ENCODE measurements around the gene LAD1.

Gene LAD1

DNA sequence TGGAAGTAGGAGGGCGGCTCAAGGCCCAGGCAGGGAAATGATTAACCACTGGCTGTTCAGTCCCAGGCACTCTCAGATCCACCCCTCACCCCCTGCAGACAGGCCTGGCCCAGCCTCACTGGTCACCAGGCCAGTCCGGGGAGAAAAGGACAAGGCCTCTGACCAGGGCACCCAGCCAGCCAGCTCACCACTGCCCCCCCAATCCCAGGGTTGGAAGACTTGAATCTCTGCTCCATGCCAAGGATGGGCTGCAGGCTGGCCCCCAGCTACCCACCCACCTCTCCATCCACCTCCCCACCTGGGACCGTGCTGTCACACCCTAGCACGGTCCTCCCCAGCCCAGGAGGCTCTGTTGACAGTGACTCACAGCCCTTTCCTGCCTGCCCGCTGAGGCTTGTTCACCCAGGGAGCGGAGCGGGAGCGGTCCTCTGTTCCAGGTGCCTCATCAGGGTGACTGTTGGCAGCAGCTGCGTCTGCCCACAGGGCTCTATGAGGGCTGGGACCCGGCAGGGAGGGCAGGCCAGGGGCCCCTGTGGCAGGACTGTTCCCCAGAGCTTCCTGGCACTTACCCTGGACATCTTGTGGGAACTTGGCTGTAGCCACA, 2.2 kb downstream of the LAD1 start:
- ChIA-PET CTCF (interaction anchor here (0.6 to 1.0 kb wide), 2 partner anchors 11 to 229 kb away, joined by 3 to 5 read pairs; no protein-coding TSS in a partner anchor), POLR2A (no interaction called here)
- TF ChIP-seq LEF1 (IDR thresholded peaks at IDR 0.05; ENCODE audit: borderline replicate concordance), result no peak
- no peak for TF ChIP-seq HDGF (IDR thresholded peaks at IDR 0.05; ENCODE audit: borderline replicate concordance)
- TF ChIP-seq SP1 (IDR thresholded peaks at IDR 0.05), result no peak
- TF ChIP-seq, protein P1, sequence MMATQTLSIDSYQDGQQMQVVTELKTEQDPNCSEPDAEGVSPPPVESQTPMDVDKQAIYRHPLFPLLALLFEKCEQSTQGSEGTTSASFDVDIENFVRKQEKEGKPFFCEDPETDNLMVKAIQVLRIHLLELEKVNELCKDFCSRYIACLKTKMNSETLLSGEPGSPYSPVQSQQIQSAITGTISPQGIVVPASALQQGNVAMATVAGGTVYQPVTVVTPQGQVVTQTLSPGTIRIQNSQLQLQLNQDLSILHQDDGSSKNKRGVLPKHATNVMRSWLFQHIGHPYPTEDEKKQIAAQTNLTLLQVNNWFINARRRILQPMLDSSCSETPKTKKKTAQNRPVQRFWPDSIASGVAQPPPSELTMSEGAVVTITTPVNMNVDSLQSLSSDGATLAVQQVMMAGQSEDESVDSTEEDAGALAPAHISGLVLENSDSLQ (IDR thresholded peaks at IDR 0.05), result no peak
- TF ChIP-seq ZNF384 (IDR thresholded peaks at IDR 0.05), result no peak
- no peak for TF ChIP-seq ELF4 (IDR thresholded peaks at IDR 0.05)
- TF ChIP-seq SUZ12 (IDR thresholded peaks at IDR 0.05), result no peak
- no peak for TF ChIP-seq CTBP1 (IDR thresholded peaks at IDR 0.05; ENCODE audit: borderline replicate concordance)
- TF ChIP-seq FOXM1 (IDR thresholded peaks at IDR 0.05; ENCODE audit: borderline replicate concordance), result no peak
- no peak for TF ChIP-seq ARNT (IDR thresholded peaks at IDR 0.05)
- no peak for TF ChIP-seq BHLHE40 (IDR thresholded peaks at IDR 0.05; ENCODE audit: borderline replicate concordance)
- TF ChIP-seq TARDBP (IDR thresholded peaks at IDR 0.05), result no peak
- no peak for TF ChIP-seq FOXA1 (IDR thresholded peaks at IDR 0.05)
- DNase-seq (ENCODE audit: extremely low spot score), result no peak

DNA sequence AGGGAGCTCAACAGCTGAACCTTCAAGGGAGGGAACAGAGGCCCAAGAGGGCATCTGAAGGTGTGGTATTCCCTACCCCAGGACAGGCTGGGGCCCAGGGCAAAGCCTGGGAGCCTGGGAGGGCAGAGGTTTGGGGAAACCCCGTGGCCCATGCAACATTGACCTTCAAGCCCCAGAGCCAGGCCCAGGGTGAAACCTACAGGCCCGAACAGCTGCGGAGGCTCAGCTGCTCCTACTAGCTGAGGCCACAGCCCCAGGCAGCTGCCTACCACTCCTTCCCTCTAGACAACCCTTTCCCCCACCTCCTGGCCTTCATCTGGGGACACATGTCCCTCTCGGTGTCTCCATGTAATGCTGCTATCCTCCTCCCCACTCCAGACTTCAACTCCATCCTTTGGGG, 3.2 kb downstream of the LAD1 start:
- DNase-seq (ENCODE audit: extremely low spot score), result no peak
- ChIA-PET POLR2A (no interaction called here), CTCF (interaction anchor here (1.0 to 1.2 kb wide), 3 partner anchors 10 to 19 kb away, joined by 3 to 5 read pairs (median 5); no protein-coding TSS in a partner anchor)
- TF ChIP-seq SP1 (IDR thresholded peaks at IDR 0.05), result no peak
- no peak for TF ChIP-seq SUZ12 (IDR thresholded peaks at IDR 0.05)
- TF ChIP-seq CTBP1 (IDR thresholded peaks at IDR 0.05; ENCODE audit: borderline replicate concordance), result no peak
- TF ChIP-seq, protein P1 (IDR thresholded peaks at IDR 0.05), result no peak
- no peak for TF ChIP-seq NFRKB (IDR thresholded peaks at IDR 0.05)
- no peak for TF ChIP-seq BHLHE40 (IDR thresholded peaks at IDR 0.05; ENCODE audit: borderline replicate concordance)
- TF ChIP-seq ELF4 (IDR thresholded peaks at IDR 0.05), result no peak
- no peak for TF ChIP-seq ARNT (IDR thresholded peaks at IDR 0.05)
- no peak for TF ChIP-seq L3MBTL2 (conservative IDR thresholded peaks at IDR 0.05)
- no peak for TF ChIP-seq ZNF384 (IDR thresholded peaks at IDR 0.05)
- TF ChIP-seq FOXK2 (IDR thresholded peaks at IDR 0.05), result no peak
- TF ChIP-seq TARDBP (IDR thresholded peaks at IDR 0.05), result no peak
- TF ChIP-seq HDGF (IDR thresholded peaks at IDR 0.05; ENCODE audit: borderline replicate concordance), result no peak
- TF ChIP-seq FOXM1 (IDR thresholded peaks at IDR 0.05; ENCODE audit: borderline replicate concordance), result no peak
- no peak for TF ChIP-seq LEF1 (IDR thresholded peaks at IDR 0.05; ENCODE audit: borderline replicate concordance)

DNA sequence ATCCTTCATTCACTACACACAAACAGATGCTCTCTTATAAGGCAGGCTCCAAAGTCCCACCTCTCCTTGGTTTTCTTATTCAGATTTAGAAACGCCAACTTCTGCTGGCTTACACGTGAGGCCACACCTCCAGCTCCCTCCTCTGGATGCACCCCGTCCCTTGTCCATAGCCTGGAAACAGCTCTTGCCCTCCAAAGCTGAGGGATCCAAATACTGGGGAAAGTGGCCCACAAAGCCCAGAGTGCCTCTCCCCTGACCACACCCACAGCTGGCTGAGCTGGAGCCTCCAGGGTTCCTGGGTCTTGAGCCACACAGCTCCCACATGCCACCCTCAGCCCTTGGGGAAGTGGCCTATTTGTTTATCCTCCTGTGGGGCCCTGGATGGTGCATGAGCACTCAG, 4.5 kb downstream of the LAD1 start:
- CTCF ChIA-PET, result interaction anchor here (0.8 kb wide), 1 partner anchor 41 kb away, joined by 4 read pairs; no protein-coding TSS in a partner anchor
- no peak for DNase-seq (ENCODE audit: extremely low spot score)
- POLR2A ChIA-PET, result no interaction called here
- TF ChIP-seq L3MBTL2 (conservative IDR thresholded peaks at IDR 0.05) (no peak), TARDBP (IDR thresholded peaks at IDR 0.05) (no peak), FOXK2 (IDR thresholded peaks at IDR 0.05) (no peak)

DNA sequence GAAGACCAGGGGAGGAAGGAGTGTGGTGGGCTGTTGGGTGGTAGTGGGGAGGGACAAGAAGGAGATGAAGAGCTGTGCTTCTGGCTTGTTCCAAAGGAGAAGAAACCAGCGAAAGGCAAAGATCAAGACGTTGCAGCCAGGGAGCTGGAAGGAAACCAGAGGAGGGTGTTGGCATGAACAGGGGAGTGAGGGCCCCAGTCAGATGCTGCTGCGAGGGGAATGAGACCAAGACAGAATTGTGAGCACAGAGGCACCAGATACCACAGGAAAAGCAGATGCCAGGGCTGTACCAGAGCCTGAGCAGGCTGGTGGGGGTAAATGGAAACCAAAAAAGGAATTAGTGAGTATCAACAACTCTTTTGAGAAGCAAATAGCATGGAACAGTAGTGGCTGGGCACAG, 6.0 kb downstream of the LAD1 start:
- no peak for DNase-seq (ENCODE audit: extremely low spot score)
- CTCF ChIA-PET, result interaction anchor here (0.6 to 1.2 kb wide), 4 partner anchors 14 to 313 kb away, joined by 3 to 5 read pairs (median 4); no protein-coding TSS in a partner anchor
- TF ChIP-seq FOXM1 (IDR thresholded peaks at IDR 0.05; ENCODE audit: borderline replicate concordance), result no peak
- no peak for TF ChIP-seq ZNF384 (IDR thresholded peaks at IDR 0.05)
- TF ChIP-seq L3MBTL2 (conservative IDR thresholded peaks at IDR 0.05), result no peak
- TF ChIP-seq TARDBP (IDR thresholded peaks at IDR 0.05), result no peak
- no peak for TF ChIP-seq FOXK2 (IDR thresholded peaks at IDR 0.05)
- no peak for TF ChIP-seq SP1 (IDR thresholded peaks at IDR 0.05)
- TF ChIP-seq BHLHE40 (IDR thresholded peaks at IDR 0.05; ENCODE audit: borderline replicate concordance), result no peak
- no peak for TF ChIP-seq LEF1 (IDR thresholded peaks at IDR 0.05; ENCODE audit: borderline replicate concordance)
- no peak for TF ChIP-seq ELF4 (IDR thresholded peaks at IDR 0.05)
- TF ChIP-seq SUZ12 (IDR thresholded peaks at IDR 0.05), result no peak
- POLR2A ChIA-PET, result no interaction called here

DNA sequence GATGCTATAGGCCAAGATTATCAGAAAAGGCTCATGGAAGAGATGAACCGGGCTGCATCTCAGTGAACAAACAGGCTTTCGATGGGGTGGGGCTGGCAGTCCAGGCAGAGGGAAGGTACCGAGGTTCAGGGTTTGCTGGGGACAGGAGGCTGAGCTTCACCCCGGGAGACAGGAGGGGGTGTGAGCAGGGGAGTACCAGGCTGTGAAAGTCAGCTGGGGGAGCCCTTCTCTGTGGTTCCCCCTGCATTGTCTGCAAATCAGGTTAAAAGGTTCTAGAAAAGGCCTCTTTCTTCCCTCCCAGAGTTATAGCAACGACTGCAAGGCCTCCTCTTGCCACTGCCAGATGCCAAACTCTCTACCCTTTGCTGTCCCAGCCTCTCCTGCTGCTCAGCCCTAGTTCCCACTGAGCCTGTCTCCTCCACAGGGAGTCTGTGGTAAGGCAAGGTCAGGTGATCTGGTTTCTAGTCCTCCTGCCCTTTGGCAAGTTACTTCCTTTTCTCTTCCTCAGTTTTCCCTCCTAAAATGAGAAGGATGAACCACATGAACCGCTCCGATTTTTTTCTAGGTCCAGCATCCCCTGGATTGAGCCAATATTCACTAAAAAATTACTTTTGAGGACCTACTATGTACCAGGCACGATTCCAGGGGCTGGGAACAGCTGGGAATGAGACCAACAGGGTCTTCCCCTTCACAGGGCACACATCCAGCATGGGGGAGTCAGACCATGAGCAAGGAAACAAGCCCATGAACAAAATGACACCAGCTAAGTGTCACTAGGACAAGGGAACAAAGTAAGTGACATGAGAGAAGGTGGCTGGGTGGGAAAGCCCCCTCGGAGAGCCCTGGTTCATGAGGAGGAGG, 7.2 kb downstream of the LAD1 start:
- TF ChIP-seq HDGF (IDR thresholded peaks at IDR 0.05; ENCODE audit: borderline replicate concordance) (no peak), TARDBP (IDR thresholded peaks at IDR 0.05) (no peak), SUZ12 (IDR thresholded peaks at IDR 0.05) (no peak)
- CTCF ChIA-PET, result no interaction called here
- no peak for DNase-seq (ENCODE audit: extremely low spot score)
- POLR2A ChIA-PET, result no interaction called here

DNA sequence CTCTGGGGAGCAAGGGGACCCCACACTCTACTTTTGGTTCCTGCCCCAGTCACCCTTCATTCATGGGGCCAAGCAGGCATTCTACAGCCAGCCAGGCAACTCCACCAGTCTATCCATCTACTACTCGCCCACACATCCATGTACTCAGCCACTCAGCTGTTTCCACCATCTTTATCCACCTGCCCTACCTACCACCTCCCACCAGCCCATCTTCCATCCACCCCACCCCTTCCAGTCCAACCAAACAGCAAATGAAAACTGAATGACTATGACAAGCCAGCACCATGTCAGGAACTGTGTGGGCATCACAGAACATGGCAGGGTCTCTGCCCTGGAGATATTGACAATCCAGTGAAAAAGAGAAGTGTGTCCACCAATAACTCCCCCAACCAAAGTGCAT, 7.9 kb downstream of the LAD1 start:
- ChIA-PET POLR2A (no interaction called here), CTCF (no interaction called here)
- DNase-seq (ENCODE audit: extremely low spot score), result no peak
- TF ChIP-seq FOXK2 (IDR thresholded peaks at IDR 0.05) (no peak), ZNF384 (IDR thresholded peaks at IDR 0.05) (no peak), SP1 (IDR thresholded peaks at IDR 0.05) (no peak), HDGF (IDR thresholded peaks at IDR 0.05; ENCODE audit: borderline replicate concordance) (no peak), SUZ12 (IDR thresholded peaks at IDR 0.05) (no peak), ELF4 (IDR thresholded peaks at IDR 0.05) (no peak), BHLHE40 (IDR thresholded peaks at IDR 0.05; ENCODE audit: borderline replicate concordance) (no peak), L3MBTL2 (conservative IDR thresholded peaks at IDR 0.05) (no peak), FOXM1 (IDR thresholded peaks at IDR 0.05; ENCODE audit: borderline replicate concordance) (no peak), ARNT (IDR thresholded peaks at IDR 0.05) (no peak), TARDBP (IDR thresholded peaks at IDR 0.05) (no peak), NFRKB (IDR thresholded peaks at IDR 0.05) (no peak), LEF1 (IDR thresholded peaks at IDR 0.05; ENCODE audit: borderline replicate concordance) (no peak), CTBP1 (IDR thresholded peaks at IDR 0.05; ENCODE audit: borderline replicate concordance) (no peak), FOXA1 (IDR thresholded peaks at IDR 0.05) (no peak)
- TF ChIP-seq, protein P1 (IDR thresholded peaks at IDR 0.05), result no peak

Data from HEK293T (cell line).